Esophagus muscularis mucosa (tissue), 4 donors: ENCODE data around the gene MAD1L1. TPM values are rescaled to one million over a fixed set of nuclear protein-coding genes. Genes with fewer than 3 reads are reported as not detected.

Experiments
- DNase-seq: peaks from one replicate; pipeline ENCODE4 v3.0.0-alpha.2; 2017; ENCODE audit errors: extremely low spot score
- H3K27ac ChIP-seq, 4 donors: fragments of 200-600 bp; sonication (generic); replicated peaks in 1 of 4; 1 replicate in 3 of 4; 2 replicates in 1 of 4; pipeline ENCODE4 v1.5.1; 2016 to 2019; ENCODE audit warnings: mild to moderate bottlenecking in 1 of 4
- H3K27me3 ChIP-seq, 4 donors: fragments of 200-600 bp; sonication (generic); one replicate each; pipeline versions ENCODE4 v1.5.1 to v1.6.0; 2016 to 2019
- H3K36me3 ChIP-seq, 4 donors: fragments of 200-600 bp; sonication (generic); one replicate each; pipeline ENCODE4 v1.5.1; 2016 to 2019
- H3K4me1 ChIP-seq, 4 donors: fragments of 200-600 bp; sonication (generic); one replicate each; pipeline ENCODE4 v1.5.1; 2016 to 2019
- H3K4me3 ChIP-seq, 4 donors: fragments of 200-600 bp; sonication (generic); 1 replicate in 2 of 4; 2 replicates in 2 of 4; pipeline ENCODE4 v1.5.1; 2016 to 2019; ENCODE audit warnings: mild to moderate bottlenecking in 4 of 4, moderate library complexity in 1 of 4
- H3K9me3 ChIP-seq, 4 donors: fragments of 200-600 bp; sonication (generic); 1 replicate in 3 of 4; 2 replicates in 1 of 4; pipeline ENCODE4 v1.5.1; 2016 to 2019
- CTCF ChIP-seq, 3 experiments: fragments of 200-600 bp in 2 of 3; fragments of 450-650 bp in 1 of 3; sonication (generic) in 2 of 3; IDR thresholded peaks; one replicate each; pipeline ENCODE4 v1.5.1; 2017 to 2019; ENCODE audit warnings: antibody characterized with exemption in 3 of 3, mild to moderate bottlenecking in 2 of 3, moderate library complexity in 1 of 3
- EP300 ChIP-seq: sonication (generic); formaldehyde crosslinking; IDR thresholded peaks from one replicate; pipeline ENCODE4 v1.6.1; 2017; ENCODE audit warnings: antibody characterized with exemption
- POLR2A ChIP-seq: fragments of 450-650 bp; IDR thresholded peaks from one replicate; pipeline ENCODE4 v1.6.1; 2017; ENCODE audit warnings: antibody characterized with exemption, moderate library complexity, mild to moderate bottlenecking, low read depth
- POLR2AphosphoS5 ChIP-seq, 2 donors: sonication (generic); formaldehyde crosslinking; IDR thresholded peaks; one replicate each; pipeline ENCODE4 v1.6.1; 2017; ENCODE audit warnings: antibody characterized with exemption in 2 of 2
- WGBS: methylation state at CpG from one replicate; pipeline ENCODE4 v1.1.5; 2018; 5-methylcytosine and 5-hydroxymethylcytosine counted together
- intact Hi-C: fragments of 100-400 bp; cut with DNase I; formaldehyde crosslinking; loops from one replicate; pipeline ENCODE4 v1.15.1; 2023
- total RNA-seq, 4 donors: library from RNA; depleted of rRNA; stranded (reverse); fragments of >200 nt; gene quantifications; one replicate each; pipeline versions ENCODE4 v1.1.0 to v1.2.1, GENCODE V29; 2016

The MAD1L1 gene
- total RNA-seq, 4 donors from 2014 or later, result 22.2 to 33.1 (median 29.5) TPM

- Histone ChIP-seq H3K36me3 (no peaks in the 10 kb centered on the region), H3K4me3 (no peak overlapping the region), H3K27ac (peak overlapping the region; percentile 75 to 86 (median 84)), H3K4me1 (peaks cover 19 to 45% (median 33%) of the 10 kb centered on the region in 4 donors), H3K27me3 (no peaks in the 10 kb centered on the region), H3K9me3 (no peaks in the 10 kb centered on the region)
- intact Hi-C loops, result loop anchor here (5.0 kb wide), 1 partner anchor 50 kb away; no protein-coding TSS in a partner anchor
- TF ChIP-seq POLR2AphosphoS5 (IDR thresholded peaks at IDR 0.05), result no peak
- TF ChIP-seq CTCF (IDR thresholded peaks at IDR 0.05), result no peak
- no peak for TF ChIP-seq EP300
- TF ChIP-seq POLR2A, result no peak
- no peak for DNase-seq
- WGBS, result 87% methylated on average over 15 of the region's 15 CpGs
These were observed 75.8 kb downstream of the MAD1L1 start for GRCh38 chr7:2156756-2157472.

GRCh38 chr7:2154831-2155230 lies 77.9 kb downstream of the MAD1L1 start:
- no peaks in the 10 kb centered on the region for H3K9me3 ChIP-seq
- peaks cover 19 to 36% (median 33%) of the 10 kb centered on the region in 4 donors for H3K4me1 ChIP-seq
- TF ChIP-seq POLR2AphosphoS5 (IDR thresholded peaks at IDR 0.05) (no peak), CTCF (IDR thresholded peaks at IDR 0.05) (no peak), POLR2A (no peak), EP300 (no peak)
- no peak overlapping the region for H3K4me3 ChIP-seq
- no peaks in the 10 kb centered on the region for H3K36me3 ChIP-seq
- H3K27me3 ChIP-seq, result no peaks in the 10 kb centered on the region
- DNase-seq, result no peak
- intact Hi-C loops, result loop anchor here (5.0 kb wide), 1 partner anchor 52 kb away; no protein-coding TSS in a partner anchor
- no peak overlapping the region for H3K27ac ChIP-seq
- WGBS, result 93% methylated on average over 17 of the region's 17 CpGs

GRCh38 chr7:2154121-2154520 lies 78.6 kb downstream of the MAD1L1 start:
- intact Hi-C loops, result no loop called here
- peaks cover 19 to 32% (median 30%) of the 10 kb centered on the region in 4 donors for H3K4me1 ChIP-seq
- no peak overlapping the region for H3K27ac ChIP-seq
- no peaks in the 10 kb centered on the region for H3K27me3 ChIP-seq
- no peak overlapping the region for H3K4me3 ChIP-seq
- TF ChIP-seq CTCF (IDR thresholded peaks at IDR 0.05), result no peak
- TF ChIP-seq POLR2A, result no peak
- no peak for TF ChIP-seq POLR2AphosphoS5 (IDR thresholded peaks at IDR 0.05)
- no peak for TF ChIP-seq EP300
- DNase-seq, result no peak
- 95% methylated on average over 6 of the region's 6 CpGs for WGBS
- H3K36me3 ChIP-seq, result peaks cover 0 to 1% (median 0%) of the 10 kb centered on the region in 4 donors
- H3K9me3 ChIP-seq, result no peaks in the 10 kb centered on the region

GRCh38 chr7:2152646-2153045 lies 80.1 kb downstream of the MAD1L1 start:
- no peaks in the 10 kb centered on the region for H3K27me3 ChIP-seq
- TF ChIP-seq POLR2A, result no peak
- no peak for TF ChIP-seq CTCF (IDR thresholded peaks at IDR 0.05)
- TF ChIP-seq EP300, result no peak
- no peak for TF ChIP-seq POLR2AphosphoS5 (IDR thresholded peaks at IDR 0.05)
- H3K9me3 ChIP-seq, result no peaks in the 10 kb centered on the region
- no peak for DNase-seq
- H3K4me3 ChIP-seq, result no peak overlapping the region
- intact Hi-C loops, result no loop called here
- H3K36me3 ChIP-seq, result peaks cover 0 to 14% (median under 1%) of the 10 kb centered on the region in 4 donors
- no peak overlapping the region for H3K27ac ChIP-seq
- WGBS, result 98% methylated on average over 9 of the region's 9 CpGs
- H3K4me1 ChIP-seq, result peaks cover 6 to 17% (median 15%) of the 10 kb centered on the region in 4 donors
